Smooth muscle cell (in vitro differentiated cells): ENCODE measurements around the gene FCER2. TPM values are rescaled to one million over a fixed set of nuclear protein-coding genes. Genes with fewer than 3 reads are reported as not detected.

Experiments used
- DNase-seq: peaks from one replicate; lab custom pipeline; 2025; ENCODE audit not compliant: unreplicated experiment; lab: John Stamatoyannopoulos, UW
- H2AFZ ChIP-seq: fragments of 200-600 bp; sonication (generic); 2 replicates; pipeline ENCODE4 v1.6.0; 2016; ENCODE audit warnings: antibody characterized with exemption, low read depth, mild to moderate bottlenecking
- H3F3A ChIP-seq: fragments of 200-600 bp; sonication (generic); 2 replicates; pipeline ENCODE4 v1.6.0; 2017; ENCODE audit warnings: antibody characterized with exemption, low read depth
- H3K27ac ChIP-seq: fragments of 200-600 bp; sonication (generic); 2 replicates; pipeline ENCODE4 v1.5.1; 2016; ENCODE audit warnings: low read depth, mild to moderate bottlenecking
- H3K27me3 ChIP-seq: fragments of 200-600 bp; sonication (generic); 2 replicates; pipeline ENCODE4 v1.6.1; 2016; ENCODE audit warnings: low read depth, mild to moderate bottlenecking
- H3K36me3 ChIP-seq: fragments of 200-600 bp; sonication (generic); 2 replicates; pipeline ENCODE4 v1.5.1; 2016; ENCODE audit warnings: low read depth
- H3K4me1 ChIP-seq: fragments of 200-600 bp; sonication (generic); 2 replicates; pipeline ENCODE4 v1.5.1; 2016; ENCODE audit warnings: low read depth
- H3K4me2 ChIP-seq: fragments of 200-600 bp; sonication (generic); 2 replicates; pipeline ENCODE4 v1.6.0; 2016; ENCODE audit warnings: mild to moderate bottlenecking
- H3K4me3 ChIP-seq: fragments of 200-600 bp; sonication (generic); 2 replicates; pipeline ENCODE4 v1.5.1; 2016; ENCODE audit warnings: mild to moderate bottlenecking
- H3K79me2 ChIP-seq: fragments of 200-600 bp; sonication (generic); 2 replicates; pipeline ENCODE4 v1.6.0; 2016; ENCODE audit warnings: low read depth, mild to moderate bottlenecking
- H3K9ac ChIP-seq: fragments of 200-600 bp; sonication (generic); 2 replicates; pipeline ENCODE4 v1.6.0; 2016; ENCODE audit warnings: low read depth
- H3K9me3 ChIP-seq: fragments of 200-600 bp; sonication (generic); replicated peaks from 2 replicates; pipeline ENCODE4 v1.5.1; 2016; ENCODE audit warnings: low read depth
- H4K20me1 ChIP-seq: fragments of 200-600 bp; sonication (generic); 2 replicates; pipeline ENCODE4 v1.6.0; 2016; ENCODE audit warnings: low read depth
- WGBS: methylation state at CpG from one replicate; pipeline ENCODE4 v1.1.7; 2016; ENCODE audit warnings: low lambda C conversion rate; 5-methylcytosine and 5-hydroxymethylcytosine counted together
- polyA plus RNA-seq: library from polyadenylated mRNA; unstranded; fragments of >200 nt; fragmentation: Nextera tagmentation; extraction: Ambion mirVana; gene quantifications from 2 replicates; pipeline ENCODE4 v1.2.1, GENCODE V29; 2016
- total RNA-seq: library from RNA; depleted of rRNA; stranded (reverse); fragments of >200 nt; gene quantifications from 2 replicates; pipeline ENCODE4 v1.2.3, GENCODE V29; 2014
- TF ChIP-seq, protein P1 (sequence below): fragments of 200-600 bp; sonication (generic); IDR thresholded peaks from 2 replicates; pipeline ENCODE4 v1.5.1; 2017; ENCODE audit warnings: borderline replicate concordance, mild to moderate bottlenecking, antibody characterized with exemption; ENCODE audit not compliant: insufficient read depth, poor library complexity, severe bottlenecking

The FCER2 gene
- total and polyA plus RNA-seq, 2 experiments from 2014 or later, result not detected

DNA sequence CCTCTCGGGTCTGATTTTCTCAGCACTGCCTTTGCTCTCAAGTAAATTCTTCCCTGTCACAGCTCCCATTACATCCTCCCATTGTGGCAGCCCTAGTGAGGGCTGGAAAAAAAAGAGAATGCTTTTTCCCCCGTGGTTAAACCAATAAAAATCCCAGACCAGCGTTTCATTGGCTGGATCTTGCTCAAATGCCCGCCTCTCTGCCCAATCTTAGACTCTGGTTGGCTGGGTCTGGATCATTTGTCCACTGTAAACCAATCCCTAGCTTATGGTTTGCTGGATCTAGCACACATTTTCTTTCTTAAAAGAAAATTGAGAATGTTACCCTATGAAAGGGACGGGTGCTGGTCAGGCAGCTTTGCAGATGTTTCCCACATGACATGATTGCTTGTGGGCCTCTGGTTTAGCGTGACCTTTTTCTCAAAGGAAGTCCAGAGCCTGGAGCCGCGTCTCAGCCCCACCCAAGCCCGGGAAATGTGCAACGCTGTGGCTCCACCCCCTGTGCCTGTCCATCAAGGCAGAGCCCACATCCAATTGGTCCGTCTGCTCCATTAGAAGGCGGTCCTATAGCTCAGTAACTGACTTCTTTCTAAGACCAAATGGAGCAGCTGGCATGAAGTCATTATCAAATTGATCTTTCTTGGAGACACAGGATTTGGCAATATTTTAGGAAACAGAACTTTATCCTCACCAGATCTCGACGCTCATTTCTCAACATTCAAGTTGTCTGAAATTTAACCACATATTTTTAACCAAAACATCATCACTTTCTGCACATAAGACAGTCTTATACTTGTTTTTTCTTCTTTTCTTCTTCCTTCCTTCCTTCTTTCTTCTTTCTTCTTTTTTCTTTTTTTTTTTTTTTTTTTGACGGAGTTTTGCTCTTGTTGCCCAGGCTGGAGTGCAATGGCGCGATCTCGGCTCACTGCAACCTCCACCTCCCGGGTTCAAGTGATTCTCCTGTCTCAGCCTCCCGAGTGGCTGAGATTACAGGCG is 27.6 kb downstream of the FCER2 start:
- H3K4me2 ChIP-seq, result no peak overlapping the region
- DNase-seq, result no peak

DNA sequence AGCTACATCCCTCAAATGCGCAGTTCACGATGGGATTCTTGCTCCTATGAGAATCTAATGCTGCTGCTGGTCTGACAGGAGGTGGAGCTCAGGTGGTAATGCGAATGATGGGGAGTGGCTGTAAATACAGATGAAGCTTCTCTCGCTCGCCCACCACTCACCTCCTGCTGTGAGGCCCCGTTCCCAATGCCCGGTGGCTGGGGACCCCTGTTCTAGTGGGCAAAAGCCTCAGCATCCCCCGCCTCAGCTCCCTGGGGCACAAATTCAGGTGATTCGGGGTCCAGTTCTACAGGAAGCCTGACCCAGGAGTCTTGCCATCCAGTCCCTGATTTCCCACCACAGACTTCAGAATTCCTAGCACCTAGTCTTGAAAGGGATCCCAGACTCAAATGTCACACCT is 29.4 kb downstream of the FCER2 start:
- Histone ChIP-seq H3K4me2 (no peak overlapping the region), H3K27me3 (peaks cover 55% of the 10 kb centered on the region), H3K79me2 (no peaks in the 10 kb centered on the region), H3K4me3 (no peak overlapping the region), H3K9me3 (no peaks in the 10 kb centered on the region), H3K9ac (no peak overlapping the region), H2AFZ (no peak overlapping the region), H4K20me1 (no peaks in the 10 kb centered on the region), H3K4me1 (no peaks in the 10 kb centered on the region), H3F3A (no peaks in the 10 kb centered on the region), H3K36me3 (no peaks in the 10 kb centered on the region), H3K27ac (no peak overlapping the region)
- 55% methylated on average over 9 of the region's 9 CpGs for WGBS
- TF ChIP-seq, protein P1, sequence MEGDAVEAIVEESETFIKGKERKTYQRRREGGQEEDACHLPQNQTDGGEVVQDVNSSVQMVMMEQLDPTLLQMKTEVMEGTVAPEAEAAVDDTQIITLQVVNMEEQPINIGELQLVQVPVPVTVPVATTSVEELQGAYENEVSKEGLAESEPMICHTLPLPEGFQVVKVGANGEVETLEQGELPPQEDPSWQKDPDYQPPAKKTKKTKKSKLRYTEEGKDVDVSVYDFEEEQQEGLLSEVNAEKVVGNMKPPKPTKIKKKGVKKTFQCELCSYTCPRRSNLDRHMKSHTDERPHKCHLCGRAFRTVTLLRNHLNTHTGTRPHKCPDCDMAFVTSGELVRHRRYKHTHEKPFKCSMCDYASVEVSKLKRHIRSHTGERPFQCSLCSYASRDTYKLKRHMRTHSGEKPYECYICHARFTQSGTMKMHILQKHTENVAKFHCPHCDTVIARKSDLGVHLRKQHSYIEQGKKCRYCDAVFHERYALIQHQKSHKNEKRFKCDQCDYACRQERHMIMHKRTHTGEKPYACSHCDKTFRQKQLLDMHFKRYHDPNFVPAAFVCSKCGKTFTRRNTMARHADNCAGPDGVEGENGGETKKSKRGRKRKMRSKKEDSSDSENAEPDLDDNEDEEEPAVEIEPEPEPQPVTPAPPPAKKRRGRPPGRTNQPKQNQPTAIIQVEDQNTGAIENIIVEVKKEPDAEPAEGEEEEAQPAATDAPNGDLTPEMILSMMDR, result no peak
- DNase-seq, result no peak

More for the DNA sequence above, 27.6 kb downstream of the FCER2 start:
- H3K27me3 ChIP-seq, result peaks cover 42% of the 10 kb centered on the region
- H3K36me3 ChIP-seq, result no peaks in the 10 kb centered on the region
- H3K9me3 ChIP-seq, result no peaks in the 10 kb centered on the region
- no peak overlapping the region for H3K27ac ChIP-seq
- TF ChIP-seq, protein P1, result no peak
- no peaks in the 10 kb centered on the region for H3K79me2 ChIP-seq
- H4K20me1 ChIP-seq, result no peaks in the 10 kb centered on the region
- 46% methylated on average over 15 of the region's 21 CpGs for WGBS
- H2AFZ ChIP-seq, result no peak overlapping the region
- H3F3A ChIP-seq, result no peaks in the 10 kb centered on the region
- H3K9ac ChIP-seq, result no peak overlapping the region
- H3K4me3 ChIP-seq, result no peak overlapping the region
- H3K4me1 ChIP-seq, result no peaks in the 10 kb centered on the region

DNA sequence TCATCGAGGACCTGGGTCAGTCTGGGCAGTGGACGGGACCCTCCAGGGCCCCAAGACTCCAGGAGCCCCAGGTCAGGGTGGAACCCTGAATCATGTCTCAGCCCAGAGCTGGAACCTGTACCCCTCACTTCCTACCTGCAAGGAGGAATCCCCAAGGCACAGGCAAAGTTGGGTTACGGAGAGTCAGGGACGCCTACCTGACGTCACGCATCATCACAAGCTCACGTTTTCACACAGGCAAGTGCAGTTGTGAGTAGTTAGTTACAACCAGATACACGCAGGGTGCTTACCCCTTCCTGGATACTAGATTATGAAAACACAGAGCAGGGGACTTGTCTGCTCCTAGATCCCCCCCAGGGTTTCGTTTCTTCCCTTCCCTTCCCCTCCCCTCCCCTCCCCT is 31.1 kb downstream of the FCER2 start:
- Histone ChIP-seq H3K27ac (no peak overlapping the region), H3K27me3 (peaks cover 45% of the 10 kb centered on the region), H3K4me2 (no peak overlapping the region), H3K36me3 (no peaks in the 10 kb centered on the region), H3K79me2 (no peaks in the 10 kb centered on the region), H3K4me3 (no peak overlapping the region), H3F3A (no peaks in the 10 kb centered on the region), H3K9ac (no peak overlapping the region), H3K4me1 (no peaks in the 10 kb centered on the region), H2AFZ (no peak overlapping the region), H4K20me1 (no peaks in the 10 kb centered on the region), H3K9me3 (no peaks in the 10 kb centered on the region)
- TF ChIP-seq, protein P1, result no peak
- WGBS, result 41% methylated on average over 9 of the region's 9 CpGs
- no peak for DNase-seq
